Prostate gland (tissue), 1 donor: Measurements from ENCODE around the gene EIF4EBP3.

Experiments
- POLR2A ChIP-seq: fragments of 450-650 bp; IDR thresholded peaks from one replicate; pipeline ENCODE4 v1.6.1; 2016; ENCODE audit warnings: antibody characterized with exemption, mild to moderate bottlenecking
- POLR2AphosphoS5 ChIP-seq: sonication (generic); formaldehyde crosslinking; IDR thresholded peaks from one replicate; pipeline ENCODE4 v1.6.1; 2017; ENCODE audit warnings: antibody characterized with exemption

DNA sequence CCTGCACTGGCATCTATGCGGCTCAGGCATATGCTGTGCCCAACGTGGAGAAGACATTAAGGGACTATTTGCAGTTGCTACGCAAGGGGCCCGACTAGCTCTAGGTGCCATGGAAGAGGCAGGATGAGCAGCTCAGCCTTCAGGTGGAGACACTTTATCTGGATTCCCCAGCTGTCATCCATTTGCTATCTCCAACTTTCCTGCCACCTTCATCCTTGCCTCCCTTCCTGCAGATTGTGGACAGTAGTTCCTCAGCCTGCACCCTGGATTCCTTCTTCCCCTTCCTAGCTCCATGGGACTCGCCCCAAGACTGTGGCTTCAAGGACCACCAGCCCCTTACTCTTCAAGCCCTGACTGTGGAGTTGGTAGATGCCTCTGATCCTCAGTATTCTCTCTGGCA, 19.2 kb downstream of the EIF4EBP3 start:
- no peak for TF ChIP-seq POLR2AphosphoS5
- TF ChIP-seq POLR2A, result no peak
